SK-N-SH treated with all-trans-retinoic acid at 6 μM for 48 hours (cell line): ENCODE results near the gene SYT8.

Source experiments
- ATAC-seq: fragments of 200-7000 bp; cut with Tn5 transposase; 3 replicates; pipeline ENCODE4 v1.9.1; 2020; ENCODE audit warnings: mild to moderate bottlenecking, moderate library complexity
- ARNTL ChIP-seq: fragments of 450-650 bp; formaldehyde crosslinking; IDR thresholded peaks from 2 replicates; pipeline ENCODE4 v1.5.0; 2020; ENCODE audit warnings: low read depth, mild to moderate bottlenecking, moderate library complexity, borderline replicate concordance
- CSDC2 ChIP-seq: fragments of 250-450 bp; sonication (Bioruptor Pico); IDR thresholded peaks from 2 replicates; pipeline ENCODE4 v1.5.0; 2020; ENCODE audit warnings: mild to moderate bottlenecking, moderate library complexity
- ESRRG ChIP-seq: fragments of 250-450 bp; sonication (Bioruptor Pico); IDR thresholded peaks from 2 replicates; pipeline ENCODE4 v1.6.1; 2021; ENCODE audit warnings: mild to moderate bottlenecking
- GLIS3 ChIP-seq: fragments of 250-450 bp; sonication (Bioruptor Pico); IDR thresholded peaks from 2 replicates; pipeline ENCODE4 v1.5.0; 2020; ENCODE audit warnings: mild to moderate bottlenecking, moderate library complexity
- OSR1 ChIP-seq: fragments of 250-450 bp; sonication (Bioruptor Pico); IDR thresholded peaks from 2 replicates; pipeline ENCODE4 v1.8.0; 2022; ENCODE audit warnings: moderate library complexity, mild to moderate bottlenecking, inconsistent platforms
- PPARA ChIP-seq: fragments of 250-450 bp; sonication (Bioruptor Pico); IDR thresholded peaks from 2 replicates; pipeline ENCODE4 v1.5.0; 2020; ENCODE audit warnings: mild to moderate bottlenecking, borderline replicate concordance
- RARB ChIP-seq: fragments of 250-450 bp; sonication (Bioruptor Pico); IDR thresholded peaks from 2 replicates; pipeline ENCODE4 v1.8.0; 2021; ENCODE audit warnings: mild to moderate bottlenecking, moderate library complexity
- SNAI2 ChIP-seq: fragments of 250-450 bp; sonication (Bioruptor Pico); IDR thresholded peaks from 2 replicates; pipeline ENCODE4 v1.5.0; 2020; ENCODE audit warnings: mild to moderate bottlenecking, moderate library complexity
- TCF4 ChIP-seq: fragments of 250-450 bp; sonication (Bioruptor Pico); IDR thresholded peaks from 2 replicates; pipeline ENCODE4 v1.8.0; 2021; ENCODE audit warnings: mild to moderate bottlenecking, moderate library complexity, borderline replicate concordance
- ZC3H10 ChIP-seq: fragments of 250-450 bp; sonication (Bioruptor Pico); IDR thresholded peaks from 2 replicates; pipeline ENCODE4 v1.5.1; 2021; ENCODE audit warnings: mild to moderate bottlenecking, moderate library complexity
- ZFP3 ChIP-seq: fragments of 250-450 bp; sonication (Bioruptor Pico); IDR thresholded peaks from 2 replicates; pipeline ENCODE4 v1.5.0; 2020; ENCODE audit warnings: mild to moderate bottlenecking, moderate library complexity
- ZFP30 ChIP-seq: fragments of 450-650 bp; formaldehyde crosslinking; IDR thresholded peaks from 2 replicates; pipeline ENCODE4 v1.5.0; 2022; ENCODE audit warnings: mild to moderate bottlenecking, moderate library complexity
- ZNF565 ChIP-seq: fragments of 450-650 bp; formaldehyde crosslinking; conservative IDR thresholded peaks from 2 replicates; pipeline ENCODE4 v1.5.0; 2020; ENCODE audit warnings: low read depth, mild to moderate bottlenecking, moderate library complexity
- ZNF8 ChIP-seq: fragments of 450-650 bp; formaldehyde crosslinking; IDR thresholded peaks from 2 replicates; pipeline ENCODE4 v1.5.0; 2020; ENCODE audit warnings: mild to moderate bottlenecking, moderate library complexity
- TF ChIP-seq, protein P1 (sequence below): fragments of 250-450 bp; sonication (Bioruptor Pico); IDR thresholded peaks from 2 replicates; pipeline ENCODE4 v1.8.0; 2021; ENCODE audit warnings: low read depth, mild to moderate bottlenecking, moderate library complexity, borderline replicate concordance
- TF ChIP-seq, protein P2 (sequence below): fragments of 250-450 bp; sonication (Bioruptor Pico); IDR thresholded peaks from 2 replicates; pipeline ENCODE4 v1.5.0; 2020; ENCODE audit warnings: mild to moderate bottlenecking, moderate library complexity
- TF ChIP-seq, protein P3 (sequence below): fragments of 250-450 bp; sonication (Bioruptor Pico); IDR thresholded peaks from 2 replicates; pipeline ENCODE4 v1.8.0; 2020; ENCODE audit warnings: mild to moderate bottlenecking, moderate library complexity, borderline replicate concordance
- TF ChIP-seq, protein P4 (sequence below): fragments of 250-450 bp; sonication (Bioruptor Pico); IDR thresholded peaks from 2 replicates; pipeline ENCODE4 v1.5.1; 2021; ENCODE audit warnings: mild to moderate bottlenecking, moderate library complexity

SYT8 gene

DNA sequence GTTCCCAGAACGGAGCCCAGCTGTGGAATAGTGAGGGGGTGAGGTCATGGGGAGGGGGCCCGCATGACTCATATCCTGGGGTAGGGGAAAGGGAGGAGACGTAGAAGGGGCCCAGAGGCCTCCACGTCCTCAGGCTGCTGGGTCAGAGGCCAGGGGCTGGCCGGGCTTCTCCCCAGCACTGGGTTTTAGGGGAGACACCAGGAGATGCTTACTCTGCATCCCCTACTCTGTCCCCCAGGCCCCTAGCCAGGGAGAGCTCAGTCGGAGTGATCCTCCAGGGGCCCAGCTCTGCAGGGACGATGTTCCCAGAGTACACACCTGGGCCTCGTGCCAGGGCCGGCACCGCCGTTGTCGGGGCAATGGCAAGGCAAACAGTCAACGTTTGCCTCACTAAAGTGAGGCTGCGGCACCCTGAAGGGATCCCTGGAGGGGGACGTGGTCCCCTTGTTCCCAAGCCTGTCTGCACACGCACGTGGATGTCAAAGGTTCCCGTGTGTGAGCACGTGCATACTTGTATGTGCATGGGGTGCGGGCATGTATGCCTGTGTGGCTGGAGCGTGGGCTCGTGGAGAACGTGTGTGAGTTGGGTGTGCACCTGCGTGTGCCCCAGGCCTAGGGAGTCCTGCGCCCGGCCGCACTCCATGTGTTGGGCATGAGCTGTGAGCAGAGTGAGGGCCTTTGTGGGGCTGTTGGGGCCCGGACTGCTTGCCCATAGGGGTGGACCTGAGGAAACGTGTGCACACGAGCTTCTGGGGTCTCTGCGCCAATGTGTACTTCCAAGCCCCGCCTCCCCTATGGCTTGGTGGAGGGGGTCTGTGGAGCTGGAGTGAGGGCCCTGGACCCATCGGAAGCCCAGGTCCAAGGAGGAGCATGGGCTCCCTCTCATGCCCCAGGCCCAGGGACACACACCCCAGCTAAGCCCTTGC lies 42.7 kb downstream of the SYT8 start:
- no peak for TF ChIP-seq ZNF8 (CRISPR knock-in tag)
- TF ChIP-seq CSDC2 (CRISPR knock-in tag), result no peak
- TF ChIP-seq PPARA (CRISPR knock-in tag), result no peak
- TF ChIP-seq, protein P1, sequence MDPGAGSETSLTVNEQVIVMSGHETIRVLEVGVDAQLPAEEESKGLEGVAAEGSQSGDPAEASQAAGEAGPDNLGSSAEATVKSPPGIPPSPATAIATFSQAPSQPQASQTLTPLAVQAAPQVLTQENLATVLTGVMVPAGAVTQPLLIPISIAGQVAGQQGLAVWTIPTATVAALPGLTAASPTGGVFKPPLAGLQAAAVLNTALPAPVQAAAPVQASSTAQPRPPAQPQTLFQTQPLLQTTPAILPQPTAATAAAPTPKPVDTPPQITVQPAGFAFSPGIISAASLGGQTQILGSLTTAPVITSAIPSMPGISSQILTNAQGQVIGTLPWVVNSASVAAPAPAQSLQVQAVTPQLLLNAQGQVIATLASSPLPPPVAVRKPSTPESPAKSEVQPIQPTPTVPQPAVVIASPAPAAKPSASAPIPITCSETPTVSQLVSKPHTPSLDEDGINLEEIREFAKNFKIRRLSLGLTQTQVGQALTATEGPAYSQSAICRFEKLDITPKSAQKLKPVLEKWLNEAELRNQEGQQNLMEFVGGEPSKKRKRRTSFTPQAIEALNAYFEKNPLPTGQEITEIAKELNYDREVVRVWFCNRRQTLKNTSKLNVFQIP, result no peak
- TF ChIP-seq ARNTL (CRISPR knock-in tag), result no peak
- TF ChIP-seq, protein P2, sequence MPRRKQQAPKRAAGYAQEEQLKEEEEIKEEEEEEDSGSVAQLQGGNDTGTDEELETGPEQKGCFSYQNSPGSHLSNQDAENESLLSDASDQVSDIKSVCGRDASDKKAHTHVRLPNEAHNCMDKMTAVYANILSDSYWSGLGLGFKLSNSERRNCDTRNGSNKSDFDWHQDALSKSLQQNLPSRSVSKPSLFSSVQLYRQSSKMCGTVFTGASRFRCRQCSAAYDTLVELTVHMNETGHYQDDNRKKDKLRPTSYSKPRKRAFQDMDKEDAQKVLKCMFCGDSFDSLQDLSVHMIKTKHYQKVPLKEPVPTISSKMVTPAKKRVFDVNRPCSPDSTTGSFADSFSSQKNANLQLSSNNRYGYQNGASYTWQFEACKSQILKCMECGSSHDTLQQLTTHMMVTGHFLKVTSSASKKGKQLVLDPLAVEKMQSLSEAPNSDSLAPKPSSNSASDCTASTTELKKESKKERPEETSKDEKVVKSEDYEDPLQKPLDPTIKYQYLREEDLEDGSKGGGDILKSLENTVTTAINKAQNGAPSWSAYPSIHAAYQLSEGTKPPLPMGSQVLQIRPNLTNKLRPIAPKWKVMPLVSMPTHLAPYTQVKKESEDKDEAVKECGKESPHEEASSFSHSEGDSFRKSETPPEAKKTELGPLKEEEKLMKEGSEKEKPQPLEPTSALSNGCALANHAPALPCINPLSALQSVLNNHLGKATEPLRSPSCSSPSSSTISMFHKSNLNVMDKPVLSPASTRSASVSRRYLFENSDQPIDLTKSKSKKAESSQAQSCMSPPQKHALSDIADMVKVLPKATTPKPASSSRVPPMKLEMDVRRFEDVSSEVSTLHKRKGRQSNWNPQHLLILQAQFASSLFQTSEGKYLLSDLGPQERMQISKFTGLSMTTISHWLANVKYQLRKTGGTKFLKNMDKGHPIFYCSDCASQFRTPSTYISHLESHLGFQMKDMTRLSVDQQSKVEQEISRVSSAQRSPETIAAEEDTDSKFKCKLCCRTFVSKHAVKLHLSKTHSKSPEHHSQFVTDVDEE (CRISPR knock-in tag), result no peak
- no peak for TF ChIP-seq ZFP3 (CRISPR knock-in tag)
- no peak for TF ChIP-seq RARB
- no peak for TF ChIP-seq GLIS3
- TF ChIP-seq, protein P3, sequence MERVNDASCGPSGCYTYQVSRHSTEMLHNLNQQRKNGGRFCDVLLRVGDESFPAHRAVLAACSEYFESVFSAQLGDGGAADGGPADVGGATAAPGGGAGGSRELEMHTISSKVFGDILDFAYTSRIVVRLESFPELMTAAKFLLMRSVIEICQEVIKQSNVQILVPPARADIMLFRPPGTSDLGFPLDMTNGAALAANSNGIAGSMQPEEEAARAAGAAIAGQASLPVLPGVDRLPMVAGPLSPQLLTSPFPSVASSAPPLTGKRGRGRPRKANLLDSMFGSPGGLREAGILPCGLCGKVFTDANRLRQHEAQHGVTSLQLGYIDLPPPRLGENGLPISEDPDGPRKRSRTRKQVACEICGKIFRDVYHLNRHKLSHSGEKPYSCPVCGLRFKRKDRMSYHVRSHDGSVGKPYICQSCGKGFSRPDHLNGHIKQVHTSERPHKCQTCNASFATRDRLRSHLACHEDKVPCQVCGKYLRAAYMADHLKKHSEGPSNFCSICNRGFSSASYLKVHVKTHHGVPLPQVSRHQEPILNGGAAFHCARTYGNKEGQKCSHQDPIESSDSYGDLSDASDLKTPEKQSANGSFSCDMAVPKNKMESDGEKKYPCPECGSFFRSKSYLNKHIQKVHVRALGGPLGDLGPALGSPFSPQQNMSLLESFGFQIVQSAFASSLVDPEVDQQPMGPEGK, result no peak
- TF ChIP-seq OSR1 (CRISPR knock-in tag), result no peak
- TF ChIP-seq, protein P4, sequence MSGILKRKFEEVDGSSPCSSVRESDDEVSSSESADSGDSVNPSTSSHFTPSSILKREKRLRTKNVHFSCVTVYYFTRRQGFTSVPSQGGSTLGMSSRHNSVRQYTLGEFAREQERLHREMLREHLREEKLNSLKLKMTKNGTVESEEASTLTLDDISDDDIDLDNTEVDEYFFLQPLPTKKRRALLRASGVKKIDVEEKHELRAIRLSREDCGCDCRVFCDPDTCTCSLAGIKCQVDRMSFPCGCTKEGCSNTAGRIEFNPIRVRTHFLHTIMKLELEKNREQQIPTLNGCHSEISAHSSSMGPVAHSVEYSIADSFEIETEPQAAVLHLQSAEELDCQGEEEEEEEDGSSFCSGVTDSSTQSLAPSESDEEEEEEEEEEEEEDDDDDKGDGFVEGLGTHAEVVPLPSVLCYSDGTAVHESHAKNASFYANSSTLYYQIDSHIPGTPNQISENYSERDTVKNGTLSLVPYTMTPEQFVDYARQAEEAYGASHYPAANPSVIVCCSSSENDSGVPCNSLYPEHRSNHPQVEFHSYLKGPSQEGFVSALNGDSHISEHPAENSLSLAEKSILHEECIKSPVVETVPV, result no peak
- TF ChIP-seq ZFP30 (CRISPR knock-in tag), result no peak
- no peak for TF ChIP-seq ESRRG (CRISPR knock-in tag)
- TF ChIP-seq ZC3H10 (CRISPR knock-in tag), result no peak
- no peak for TF ChIP-seq SNAI2 (CRISPR knock-in tag)
- TF ChIP-seq TCF4, result no peak
- ATAC-seq, result no peak

DNA sequence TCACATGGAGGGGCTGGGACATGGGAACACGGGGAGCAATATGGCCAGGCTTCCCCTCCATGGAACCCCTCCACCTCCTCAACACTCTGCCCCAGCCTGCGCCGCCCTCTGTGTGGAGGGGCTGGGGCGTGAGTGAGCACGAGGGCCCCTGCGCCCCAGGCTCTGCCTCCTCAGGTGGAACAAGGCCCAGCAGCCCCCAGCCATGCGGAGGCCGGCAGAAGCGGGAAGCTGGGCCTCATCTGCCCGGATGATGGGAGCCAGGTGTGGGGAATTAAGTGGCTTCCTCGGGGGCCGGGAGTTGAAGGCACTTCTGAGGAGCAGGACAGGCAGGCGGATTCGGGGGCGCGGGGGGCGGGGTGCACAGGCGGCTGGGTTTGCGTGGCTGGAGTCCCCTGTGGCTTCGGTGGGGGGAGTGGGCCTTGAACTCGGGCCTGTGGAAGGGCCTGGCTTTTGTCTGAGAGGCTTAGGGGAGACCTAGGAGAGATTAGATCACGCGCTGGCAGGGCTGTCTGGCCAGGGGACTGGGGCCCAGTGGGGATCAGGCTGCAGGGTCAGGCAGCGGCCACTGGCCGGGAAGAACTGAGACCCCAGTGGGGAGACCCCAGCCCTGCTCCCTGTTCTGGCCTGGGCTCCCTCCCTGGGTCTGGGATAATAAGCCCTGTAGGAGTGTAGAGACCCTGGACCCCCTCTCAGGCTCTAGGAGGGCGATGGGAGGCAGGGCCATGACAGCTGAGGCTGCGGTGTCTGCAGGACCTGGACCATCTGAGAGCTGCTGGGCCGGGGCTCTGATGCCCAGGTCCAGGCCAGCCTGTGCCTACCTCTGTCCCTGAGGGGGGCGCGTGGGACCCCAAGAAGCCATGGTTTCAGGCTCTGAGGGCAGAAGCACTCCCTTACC lies 43.6 kb downstream of the SYT8 start:
- no peak for TF ChIP-seq PPARA (CRISPR knock-in tag)
- TF ChIP-seq GLIS3, result no peak
- TF ChIP-seq ZFP30 (CRISPR knock-in tag), result no peak
- TF ChIP-seq, protein P4, result no peak
- no peak for TF ChIP-seq ZFP3 (CRISPR knock-in tag)
- no peak for TF ChIP-seq CSDC2 (CRISPR knock-in tag)
- no peak for ATAC-seq

DNA sequence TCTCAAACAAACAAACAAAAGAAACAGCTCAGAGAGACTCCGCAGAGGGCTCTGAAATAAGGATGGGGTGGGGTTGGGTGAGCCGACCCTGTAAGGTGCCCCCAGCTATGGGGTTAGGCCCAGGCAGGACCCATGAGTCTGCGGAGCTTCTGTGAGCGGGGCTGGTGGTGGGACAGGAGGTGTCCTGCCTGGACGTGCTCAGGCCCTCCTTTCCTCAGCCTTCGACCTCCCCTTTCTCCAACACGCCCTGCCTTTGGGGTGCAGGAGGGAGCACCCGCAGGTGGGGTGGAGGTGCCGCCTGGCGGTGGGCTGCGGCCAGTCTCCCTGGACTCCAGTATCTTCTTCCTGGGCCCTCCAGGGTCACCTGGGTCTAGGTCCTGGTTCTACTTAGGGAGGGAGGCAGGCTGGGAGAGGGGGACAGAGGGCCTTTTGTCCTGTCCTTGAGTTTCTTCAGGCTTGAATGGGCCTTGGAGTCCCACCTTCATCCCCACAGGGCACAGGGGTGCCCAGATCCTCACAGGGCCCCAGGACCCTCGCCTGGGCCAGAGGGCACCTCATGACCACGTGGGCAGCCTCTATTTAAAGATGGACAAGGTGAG lies 44.7 kb downstream of the SYT8 start:
- ATAC-seq, result no peak
- TF ChIP-seq ZC3H10 (CRISPR knock-in tag) (no peak), ZNF565 (CRISPR knock-in tag) (no peak), PPARA (CRISPR knock-in tag) (no peak), OSR1 (CRISPR knock-in tag) (no peak)
- TF ChIP-seq, protein P4, result no peak
- TF ChIP-seq, protein P2 (CRISPR knock-in tag), result no peak
